CD14-positive monocyte (primary cell): Measurements from ENCODE around the gene RERE. TPM values are rescaled to one million over a fixed set of nuclear protein-coding genes. Genes with fewer than 3 reads are reported as not detected.

Experiments used
- DNase-seq, 3 donors: peaks; one replicate each; pipeline ENCODE4 v3.0.0-alpha.2; 2011 to 2022
- H2AFZ ChIP-seq: 2 replicates; pipeline ENCODE4 v1.6.0; 2012; ENCODE audit warnings: mild to moderate bottlenecking, low read depth, low read length, inconsistent platforms; ENCODE audit not compliant: insufficient read depth, poor library complexity, severe bottlenecking
- H3K27ac ChIP-seq, 2 donors: 1 replicate in 1 of 2; 2 replicates in 1 of 2; pipeline ENCODE4 v1.5.1; 2012 to 2013; ENCODE audit warnings: low read length in 2 of 2, control low read depth in 1 of 2, inconsistent platforms in 1 of 2, low read depth in 1 of 2, mild to moderate bottlenecking in 1 of 2
- H3K27me3 ChIP-seq, 2 donors: one replicate each; pipeline versions ENCODE4 v1.6.0 to v1.6.1; 2011 to 2013; ENCODE audit warnings: low read length in 2 of 2; ENCODE audit not compliant: control insufficient read depth in 2 of 2, insufficient read depth in 2 of 2
- H3K36me3 ChIP-seq, 2 donors: replicated peaks in 1 of 2; 1 replicate in 1 of 2; 2 replicates in 1 of 2; pipeline versions ENCODE4 v1.5.1 to v1.6.1; 2012 to 2013; ENCODE audit warnings: low read length in 2 of 2, control low read depth in 1 of 2, inconsistent platforms in 1 of 2, mild to moderate bottlenecking in 1 of 2; ENCODE audit not compliant: insufficient read depth in 2 of 2, control insufficient read depth in 1 of 2
- H3K4me1 ChIP-seq, 2 donors: 1 replicate in 1 of 2; 2 replicates in 1 of 2; pipeline versions ENCODE4 v1.5.1 to v1.6.1; 2012 to 2013; ENCODE audit warnings: low read length in 2 of 2, control low read depth in 1 of 2, inconsistent platforms in 1 of 2, mild to moderate bottlenecking in 1 of 2, moderate library complexity in 1 of 2; ENCODE audit not compliant: insufficient read depth in 2 of 2, control insufficient read depth in 1 of 2
- H3K4me2 ChIP-seq: replicated peaks from 2 replicates; pipeline ENCODE3; 2012; ENCODE audit warnings: low read length, moderate library complexity, mild to moderate bottlenecking; ENCODE audit not compliant: poor library complexity, severe bottlenecking; ENCODE audit errors: extremely low read depth
- H3K4me3 ChIP-seq, 3 experiments: fragments of 200-600 bp in 1 of 3; sonication (generic) in 1 of 3; replicated peaks in 1 of 3; 1 replicate in 2 of 3; 2 replicates in 1 of 3; pipeline ENCODE4 v1.5.1; 2011 to 2013; ENCODE audit warnings: low read length in 3 of 3, mild to moderate bottlenecking in 3 of 3, control low read depth in 2 of 3, low read depth in 2 of 3, inconsistent platforms in 1 of 3, moderate library complexity in 1 of 3
- H3K79me2 ChIP-seq: 2 replicates; pipeline ENCODE4 v1.6.0; 2012; ENCODE audit warnings: mild to moderate bottlenecking, control low read depth, inconsistent platforms, low read length, moderate library complexity; ENCODE audit not compliant: insufficient read depth
- H3K9ac ChIP-seq: 2 replicates; pipeline ENCODE4 v1.6.0; 2017; ENCODE audit warnings: low read length, mild to moderate bottlenecking; ENCODE audit not compliant: insufficient read depth, poor library complexity, severe bottlenecking
- H3K9me3 ChIP-seq, 2 donors: replicated peaks in 1 of 2; 1 replicate in 1 of 2; 2 replicates in 1 of 2; pipeline versions ENCODE4 v1.5.1 to v1.6.1; 2012 to 2013; ENCODE audit warnings: low read length in 2 of 2, control low read depth in 1 of 2; ENCODE audit not compliant: control insufficient read depth in 1 of 2, insufficient read depth in 1 of 2
- H4K20me1 ChIP-seq: 2 replicates; pipeline ENCODE4 v1.6.0; 2012; ENCODE audit warnings: mild to moderate bottlenecking, low read length, control low read depth, moderate library complexity; ENCODE audit not compliant: insufficient read depth
- H3K27ac Mint-ChIP-seq, 7 donors: one replicate each; pipeline ENCODE4 v1.8.0; 2020; ENCODE audit warnings: mild to moderate bottlenecking in 7 of 7, mixed read lengths in 7 of 7, moderate library complexity in 6 of 7, inconsistent platforms in 2 of 7
- H3K27me3 Mint-ChIP-seq, 3 donors: one replicate each; pipeline ENCODE4 v1.8.0; 2021 to 2022; ENCODE audit warnings: low read depth in 3 of 3, mild to moderate bottlenecking in 3 of 3, mixed read lengths in 3 of 3, moderate library complexity in 3 of 3, inconsistent platforms in 1 of 3
- H3K36me3 Mint-ChIP-seq, 2 donors: one replicate each; pipeline ENCODE4 v1.8.0; 2020; ENCODE audit warnings: mixed read lengths in 2 of 2, inconsistent platforms in 1 of 2, mild to moderate bottlenecking in 1 of 2
- H3K4me1 Mint-ChIP-seq: one replicate; pipeline ENCODE4 v1.8.0; 2020; ENCODE audit warnings: mild to moderate bottlenecking, mixed read lengths
- H3K4me3 Mint-ChIP-seq, 2 donors: one replicate each; pipeline ENCODE4 v1.8.0; 2020; ENCODE audit warnings: mild to moderate bottlenecking in 2 of 2, mixed read lengths in 2 of 2, moderate library complexity in 1 of 2
- H3K9me3 Mint-ChIP-seq, 7 donors: one replicate each; pipeline ENCODE4 v1.8.0; 2020 to 2022; ENCODE audit warnings: mixed read lengths in 7 of 7, mild to moderate bottlenecking in 6 of 7, moderate library complexity in 6 of 7, inconsistent platforms in 2 of 7
- CTCF ChIP-seq: fragments of 200-600 bp; IDR thresholded peaks from one replicate; pipeline ENCODE4 v1.8.0; 2022; ENCODE audit warnings: antibody characterized with exemption, mild to moderate bottlenecking
- WGBS: methylation state at CpG from one replicate; pipeline ENCODE4 v1.1.5; 2013; ENCODE audit warnings: missing lambda C conversion rate; ENCODE audit not compliant: insufficient coverage; 5-methylcytosine and 5-hydroxymethylcytosine counted together
- intact Hi-C, 2 donors: fragments of 100-400 bp; cut with micrococcal nuclease; formaldehyde crosslinking; loops; one replicate each; pipeline versions ENCODE4 v1.15.0 to v1.15.1; 2023
- polyA plus RNA-seq, 3 donors: library from polyadenylated mRNA; depleted of rRNA in 1 of 3; unstranded in 2 of 3; stranded (reverse) in 1 of 3; fragments of 300-500 nt in 2 of 3; fragments of >200 nt in 1 of 3; fragmentation: Illumina TruSeq in 2 of 3; gene quantifications; 1 replicate in 2 of 3; 2 replicates in 1 of 3; pipeline ENCODE4 v1.2.3, GENCODE V29; 2012 to 2021

The RERE gene
- polyA plus RNA-seq, 3 donors, result 1.2 to 19.4 (median 3.8) TPM

GRCh38 chr1:8680664-8681650, 136.5 kb downstream of the RERE start:
- Histone ChIP-seq H3K9me3 (no peaks in the 10 kb centered on the region), H4K20me1 (no peaks in the 10 kb centered on the region), H3K36me3 (no peaks in the 10 kb centered on the region), H3K4me3 (no peak overlapping the region), H2AFZ (no peak overlapping the region), H3K4me1 (no peaks in the 10 kb centered on the region), H3K4me2 (no peak overlapping the region), H3K79me2 (peaks cover 22% of the 10 kb centered on the region), H3K9ac (no peak overlapping the region), H3K27ac (no peak overlapping the region), H3K27me3 (no peaks in the 10 kb centered on the region)
- no peak for DNase-seq
- intact Hi-C loops, result no loop called here
- WGBS, result 95% methylated on average over 9 of the region's 14 CpGs
- TF ChIP-seq CTCF, result no peak
- Mint-ChIP-seq H3K4me3 (no peak overlapping the region), H3K27me3 (peaks cover 0 to 1% (median 0%) of the 10 kb centered on the region in 3 donors), H3K9me3 (no peaks in the 10 kb centered on the region), H3K27ac (no peak overlapping the region), H3K4me1 (peaks cover 2% of the 10 kb centered on the region), H3K36me3 (no peaks in the 10 kb centered on the region)

- Histone ChIP-seq H3K9ac (no peak overlapping the region), H3K36me3 (no peaks in the 10 kb centered on the region), H4K20me1 (no peaks in the 10 kb centered on the region), H3K4me3 (no peak overlapping the region), H3K4me1 (peaks cover 0 to under 1% of the 10 kb centered on the region in 2 donors), H3K4me2 (no peak overlapping the region), H3K9me3 (no peaks in the 10 kb centered on the region), H2AFZ (no peak overlapping the region), H3K79me2 (peaks cover 22% of the 10 kb centered on the region), H3K27me3 (no peaks in the 10 kb centered on the region), H3K27ac (no peak overlapping the region)
- H3K4me3 Mint-ChIP-seq, result no peak overlapping the region
- no peaks in the 10 kb centered on the region for H3K27me3 Mint-ChIP-seq
- H3K36me3 Mint-ChIP-seq, result no peaks in the 10 kb centered on the region
- H3K27ac Mint-ChIP-seq, result no peak overlapping the region
- TF ChIP-seq CTCF, result no peak
- WGBS, result 93% methylated on average over 3 of the region's 7 CpGs
- DNase-seq, result no peak
- intact Hi-C loops, result no loop called here
- peaks cover 2% of the 10 kb centered on the region for H3K4me1 Mint-ChIP-seq
- no peaks in the 10 kb centered on the region for H3K9me3 Mint-ChIP-seq
Measured at GRCh38 chr1:8679929-8680663, 137.3 kb downstream of the RERE start.
